SK-N-SH (cell line): Measurements from ENCODE around the gene C14orf93. TPM values are rescaled to one million over a fixed set of nuclear protein-coding genes. Genes with fewer than 3 reads are reported as not detected.

Source experiments
- CTCF ChIA-PET: fragments of 300-600, 350-600 bp; formaldehyde crosslinking; extraction: SDS; loops from one replicate; lab custom pipeline; 2021; lab: Yijun Ruan, JAX
- POLR2A ChIA-PET: fragments of 350-600 bp; sonication (Branson Sonifier 250); formaldehyde crosslinking; extraction: SDS; loops from one replicate; lab custom pipeline; 2020; ENCODE audit warnings: antibody characterized with exemption, inconsistent platforms; lab: Yijun Ruan, JAX
- DNase-seq: peaks from one replicate; pipeline ENCODE4 v3.0.0; 2012
- H2AFZ ChIP-seq: fragments of 200-600 bp; sonication (generic); 2 replicates; pipeline ENCODE4 v1.8.1; 2016; ENCODE audit warnings: antibody characterized with exemption, mild to moderate bottlenecking, low read depth
- H3F3A ChIP-seq: fragments of 200-600 bp; sonication (generic); replicated peaks from 2 replicates; pipeline ENCODE3; 2016; ENCODE audit warnings: antibody characterized with exemption, mild to moderate bottlenecking; ENCODE audit not compliant: insufficient read depth
- H3K27ac ChIP-seq, 2 experiments: fragments of 200-500 bp in 1 of 2; fragments of 200-600 bp in 1 of 2; sonication (Bioruptor generic) in 1 of 2; sonication (generic), shearing (Covaris generic) in 1 of 2; 2 replicates each; pipeline versions ENCODE4 v1.5.1 to v1.6.1; 2014 to 2016; ENCODE audit warnings: low read depth in 2 of 2, inconsistent platforms in 1 of 2, low read length in 1 of 2, mild to moderate bottlenecking in 1 of 2, mixed read lengths in 1 of 2
- H3K27me3 ChIP-seq: fragments of 200-600 bp; sonication (generic), shearing (Covaris generic); 2 replicates; pipeline ENCODE4 v1.6.1; 2016; ENCODE audit warnings: mixed run types; ENCODE audit not compliant: insufficient read depth
- H3K36me3 ChIP-seq, 2 experiments: fragments of 200-500 bp in 1 of 2; fragments of 200-600 bp in 1 of 2; sonication (Bioruptor generic) in 1 of 2; sonication (generic) in 1 of 2; replicated peaks in 1 of 2; 2 replicates each; pipeline versions ENCODE3 to v1.5.1; 2014 to 2016; ENCODE audit warnings: low read length in 1 of 2, mild to moderate bottlenecking in 1 of 2; ENCODE audit not compliant: insufficient read depth in 2 of 2, control insufficient read depth in 1 of 2
- H3K4me1 ChIP-seq, 2 experiments: fragments of 200-500 bp in 1 of 2; fragments of 200-600 bp in 1 of 2; sonication (Bioruptor generic) in 1 of 2; sonication (generic), shearing (Covaris generic) in 1 of 2; 2 replicates each; pipeline versions ENCODE4 v1.5.1 to v1.6.1; 2014 to 2016; ENCODE audit warnings: low read depth in 1 of 2, low read length in 1 of 2, mixed run types in 1 of 2; ENCODE audit not compliant: insufficient read depth in 2 of 2, control insufficient read depth in 1 of 2
- H3K4me2 ChIP-seq: fragments of 200-600 bp; sonication (generic), shearing (Covaris generic); 2 replicates; pipeline ENCODE4 v1.6.1; 2017; ENCODE audit warnings: mixed run types
- H3K4me3 ChIP-seq, 2 experiments: fragments of 200-500 bp in 1 of 2; fragments of 200-600 bp in 1 of 2; sonication (Bioruptor generic) in 1 of 2; sonication (generic), shearing (Covaris generic) in 1 of 2; 2 replicates each; pipeline versions ENCODE4 v1.5.1 to v1.8.1; 2014 to 2016; ENCODE audit warnings: low read depth in 2 of 2, inconsistent platforms in 1 of 2, low read length in 1 of 2, mild to moderate bottlenecking in 1 of 2, mixed read lengths in 1 of 2, moderate library complexity in 1 of 2
- H3K79me2 ChIP-seq: fragments of 200-600 bp; sonication (generic); 2 replicates; pipeline ENCODE4 v1.8.1; 2017; ENCODE audit warnings: mild to moderate bottlenecking; ENCODE audit not compliant: insufficient read depth
- H3K9ac ChIP-seq: fragments of 200-600 bp; sonication (generic); 2 replicates; pipeline ENCODE4 v1.6.1; 2017; ENCODE audit warnings: mixed run types
- H3K9me2 ChIP-seq: fragments of 200-600 bp; sonication (generic); 2 replicates; pipeline ENCODE4 v1.6.1; 2017; ENCODE audit warnings: mixed run types
- H3K9me3 ChIP-seq: fragments of 200-600 bp; sonication (generic); 2 replicates; pipeline ENCODE4 v1.6.1; 2017; ENCODE audit warnings: mixed run types, mild to moderate bottlenecking, moderate library complexity
- H4K20me1 ChIP-seq: fragments of 200-600 bp; sonication (generic); 2 replicates; pipeline ENCODE4 v1.6.1; 2017; ENCODE audit warnings: mild to moderate bottlenecking, mixed run types; ENCODE audit not compliant: insufficient read depth
- EZH2phosphoT487 ChIP-seq: fragments of 200-600 bp; sonication (generic); IDR thresholded peaks from 2 replicates; pipeline ENCODE4 v1.6.1; 2017; ENCODE audit warnings: low read depth, mixed run types, mild to moderate bottlenecking, antibody characterized with exemption, moderate library complexity, borderline replicate concordance
- FOSL2 ChIP-seq: IDR thresholded peaks from 2 replicates; pipeline ENCODE4 v1.4.0; 2012; ENCODE audit warnings: low read depth, mild to moderate bottlenecking, moderate library complexity, borderline replicate concordance
- FOXJ3 ChIP-seq: sonication (generic); formaldehyde crosslinking; IDR thresholded peaks from 2 replicates; pipeline ENCODE4 v1.5.1; 2020; ENCODE audit warnings: mild to moderate bottlenecking, missing genetic modification reagents
- FOXM1 ChIP-seq: IDR thresholded peaks from 2 replicates; pipeline ENCODE4 v1.4.0; 2012; ENCODE audit warnings: low read depth, mild to moderate bottlenecking
- JUND ChIP-seq: IDR thresholded peaks from 2 replicates; pipeline ENCODE4 v1.4.0; 2012
- NFIC ChIP-seq: IDR thresholded peaks from 2 replicates; pipeline ENCODE4 v1.4.0; 2012; ENCODE audit warnings: borderline replicate concordance
- RAD21 ChIP-seq: IDR thresholded peaks from 2 replicates; pipeline ENCODE4 v1.6.1; 2012; ENCODE audit warnings: mild to moderate bottlenecking, low read length
- RFX5 ChIP-seq: IDR thresholded peaks from 2 replicates; pipeline ENCODE4 v1.6.1; 2012; ENCODE audit warnings: mild to moderate bottlenecking, improper control_type of control experiment, low read length
- RXRA ChIP-seq: IDR thresholded peaks from 2 replicates; pipeline ENCODE4 v1.4.0; 2012; ENCODE audit warnings: low read depth, mild to moderate bottlenecking, borderline replicate concordance
- SIN3A ChIP-seq: IDR thresholded peaks from 2 replicates; pipeline ENCODE4 v1.6.1; 2012; ENCODE audit warnings: low read depth, mild to moderate bottlenecking, low read length, moderate library complexity, borderline replicate concordance
- SMC3 ChIP-seq: IDR thresholded peaks from 2 replicates; pipeline ENCODE4 v1.6.1; 2012; ENCODE audit warnings: low read depth, low read length, improper control_type of control experiment
- TEAD4 ChIP-seq: IDR thresholded peaks from 2 replicates; pipeline ENCODE4 v1.4.0; 2012; ENCODE audit warnings: mild to moderate bottlenecking, borderline replicate concordance; ENCODE audit not compliant: insufficient read depth
- USF2 ChIP-seq: fragments of 150-350 bp; IDR thresholded peaks from 2 replicates; pipeline ENCODE4 v1.6.1; 2017; ENCODE audit warnings: antibody characterized with exemption, low read length, low read depth, borderline replicate concordance
- ZBTB33 ChIP-seq: IDR thresholded peaks from 2 replicates; pipeline ENCODE4 v1.4.0; 2012; ENCODE audit warnings: low read depth, borderline replicate concordance
- WGBS: methylation state at CpG from one replicate; pipeline ENCODE4 v1.1.6; 2017; ENCODE audit warnings: low lambda C conversion rate; 5-methylcytosine and 5-hydroxymethylcytosine counted together
- polyA plus RNA-seq, 3 experiments: library from polyadenylated mRNA; depleted of rRNA; stranded (reverse); fragments of >200 nt; gene quantifications; 2 replicates each; pipeline ENCODE4 v1.2.3, GENCODE V29; 2012
- TF ChIP-seq, protein P1 (sequence below): fragments of 200-600 bp; sonication (generic); IDR thresholded peaks from 2 replicates; pipeline ENCODE4 v1.6.1; 2017; ENCODE audit warnings: antibody characterized with exemption, mild to moderate bottlenecking, moderate library complexity
- TF ChIP-seq, protein P2 (sequence below): IDR thresholded peaks from 2 replicates; pipeline ENCODE4; 2012

C14orf93 gene
- polyA plus RNA-seq, 1 of the 3 experiments (the other 2 are of a cell fraction), result 9.1 TPM

DNA sequence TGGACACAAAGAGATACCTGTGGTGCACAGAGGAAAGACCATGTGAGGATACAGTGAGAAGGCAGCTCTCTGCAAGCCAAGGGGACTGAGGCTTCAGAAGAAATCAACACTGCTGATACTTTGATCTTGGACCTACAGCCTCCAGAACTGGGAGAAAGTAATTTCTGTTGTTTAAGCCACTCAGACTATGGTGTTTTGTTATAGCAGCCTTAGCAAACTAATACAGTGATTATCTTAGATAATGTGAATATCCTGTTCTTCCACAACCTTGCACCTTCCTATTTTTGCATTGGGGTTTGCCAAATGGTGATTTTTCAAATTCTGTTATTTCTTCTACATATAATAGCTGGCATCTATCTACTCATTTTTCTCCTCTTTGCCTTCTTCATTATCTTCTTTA is 8.2 kb upstream of the C14orf93 start:
- CTCF ChIA-PET, result interaction anchor here (0.8 to 3.6 kb wide), 2 partner anchors 24 to 32 kb away, joined by 3 to 18 read pairs; no protein-coding TSS in a partner anchor
- Histone ChIP-seq H3K4me3 (no peak overlapping the region), H3F3A (peaks cover 3% of the 10 kb centered on the region), H3K36me3 (no peaks in the 10 kb centered on the region), H3K9me2 (no peaks in the 10 kb centered on the region), H3K4me2 (no peak overlapping the region), H3K27ac (no peak overlapping the region), H4K20me1 (no peaks in the 10 kb centered on the region), H3K27me3 (no peaks in the 10 kb centered on the region), H3K4me1 (peaks cover 3 to 9% of the 10 kb centered on the region in 2 experiments; a peak in 2 of 4 replicates), H3K9me3 (no peaks in the 10 kb centered on the region), H3K79me2 (no peaks in the 10 kb centered on the region), H3K9ac (no peak overlapping the region), H2AFZ (no peak overlapping the region)
- no peak for TF ChIP-seq FOXJ3 (CRISPR knock-in tag)
- TF ChIP-seq USF2, result no peak
- TF ChIP-seq RFX5, result no peak
- POLR2A ChIA-PET, result interaction anchor here (1.2 kb wide), 1 partner anchor 10 kb away, joined by 6 read pairs; no protein-coding TSS in a partner anchor
- DNase-seq, result no peak

GRCh38 chr14:23017091-23017490 is 7.1 kb upstream of the C14orf93 start:
- H3F3A ChIP-seq, result peaks cover 3% of the 10 kb centered on the region
- no peak overlapping the region for H3K4me3 ChIP-seq
- no peak overlapping the region for H3K4me2 ChIP-seq
- no peak overlapping the region for H2AFZ ChIP-seq
- no peak for DNase-seq
- no peak overlapping the region for H3K27ac ChIP-seq
- H4K20me1 ChIP-seq, result no peaks in the 10 kb centered on the region
- no peaks in the 10 kb centered on the region for H3K9me3 ChIP-seq
- no peaks in the 10 kb centered on the region for H3K36me3 ChIP-seq
- ChIA-PET CTCF (interaction anchor here (0.6 to 3.6 kb wide), 10 partner anchors 8 to 60 kb away, joined by 3 to 18 read pairs (median 6); partner anchors contain the start of gene CDH24), POLR2A (interaction anchor here (0.7 to 1.7 kb wide), 3 partner anchors 10 to 18 kb away, joined by 3 to 6 read pairs (median 6); partner anchors contain the start of gene PSMB5)
- no peaks in the 10 kb centered on the region for H3K79me2 ChIP-seq
- H3K4me1 ChIP-seq, result peaks cover 3 to 11% of the 10 kb centered on the region in 2 experiments; a peak in 2 of 4 replicates
- 80% methylated on average over 5 of the region's 5 CpGs for WGBS
- TF ChIP-seq FOSL2 (no peak), RFX5 (no peak), RXRA (no peak), TEAD4 (no peak), FOXJ3 (CRISPR knock-in tag) (no peak), RAD21 (no peak), ZBTB33 (no peak), NFIC (no peak), USF2 (no peak), SMC3 (no peak), JUND (no peak), EZH2phosphoT487 (no peak), FOXM1 (no peak), SIN3A (no peak)
- TF ChIP-seq, protein P1, sequence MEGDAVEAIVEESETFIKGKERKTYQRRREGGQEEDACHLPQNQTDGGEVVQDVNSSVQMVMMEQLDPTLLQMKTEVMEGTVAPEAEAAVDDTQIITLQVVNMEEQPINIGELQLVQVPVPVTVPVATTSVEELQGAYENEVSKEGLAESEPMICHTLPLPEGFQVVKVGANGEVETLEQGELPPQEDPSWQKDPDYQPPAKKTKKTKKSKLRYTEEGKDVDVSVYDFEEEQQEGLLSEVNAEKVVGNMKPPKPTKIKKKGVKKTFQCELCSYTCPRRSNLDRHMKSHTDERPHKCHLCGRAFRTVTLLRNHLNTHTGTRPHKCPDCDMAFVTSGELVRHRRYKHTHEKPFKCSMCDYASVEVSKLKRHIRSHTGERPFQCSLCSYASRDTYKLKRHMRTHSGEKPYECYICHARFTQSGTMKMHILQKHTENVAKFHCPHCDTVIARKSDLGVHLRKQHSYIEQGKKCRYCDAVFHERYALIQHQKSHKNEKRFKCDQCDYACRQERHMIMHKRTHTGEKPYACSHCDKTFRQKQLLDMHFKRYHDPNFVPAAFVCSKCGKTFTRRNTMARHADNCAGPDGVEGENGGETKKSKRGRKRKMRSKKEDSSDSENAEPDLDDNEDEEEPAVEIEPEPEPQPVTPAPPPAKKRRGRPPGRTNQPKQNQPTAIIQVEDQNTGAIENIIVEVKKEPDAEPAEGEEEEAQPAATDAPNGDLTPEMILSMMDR, result no peak
- TF ChIP-seq, protein P2, sequence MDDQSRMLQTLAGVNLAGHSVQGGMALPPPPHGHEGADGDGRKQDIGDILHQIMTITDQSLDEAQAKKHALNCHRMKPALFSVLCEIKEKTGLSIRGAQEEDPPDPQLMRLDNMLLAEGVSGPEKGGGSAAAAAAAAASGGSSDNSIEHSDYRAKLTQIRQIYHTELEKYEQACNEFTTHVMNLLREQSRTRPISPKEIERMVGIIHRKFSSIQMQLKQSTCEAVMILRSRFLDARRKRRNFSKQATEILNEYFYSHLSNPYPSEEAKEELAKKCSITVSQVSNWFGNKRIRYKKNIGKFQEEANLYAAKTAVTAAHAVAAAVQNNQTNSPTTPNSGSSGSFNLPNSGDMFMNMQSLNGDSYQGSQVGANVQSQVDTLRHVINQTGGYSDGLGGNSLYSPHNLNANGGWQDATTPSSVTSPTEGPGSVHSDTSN, result no peak
- H3K9ac ChIP-seq, result no peak overlapping the region
- no peaks in the 10 kb centered on the region for H3K9me2 ChIP-seq
- H3K27me3 ChIP-seq, result no peaks in the 10 kb centered on the region
